Raji (cell line): Measurements from ENCODE around the gene LRIF1.

Source experiments
- POLR2A ChIP-seq: IDR thresholded peaks from 2 replicates; pipeline ENCODE4 v1.6.1; 2011; ENCODE audit warnings: low read depth, low read length, control low read depth; ENCODE audit not compliant: insufficient read depth

LRIF1 gene, protein sequence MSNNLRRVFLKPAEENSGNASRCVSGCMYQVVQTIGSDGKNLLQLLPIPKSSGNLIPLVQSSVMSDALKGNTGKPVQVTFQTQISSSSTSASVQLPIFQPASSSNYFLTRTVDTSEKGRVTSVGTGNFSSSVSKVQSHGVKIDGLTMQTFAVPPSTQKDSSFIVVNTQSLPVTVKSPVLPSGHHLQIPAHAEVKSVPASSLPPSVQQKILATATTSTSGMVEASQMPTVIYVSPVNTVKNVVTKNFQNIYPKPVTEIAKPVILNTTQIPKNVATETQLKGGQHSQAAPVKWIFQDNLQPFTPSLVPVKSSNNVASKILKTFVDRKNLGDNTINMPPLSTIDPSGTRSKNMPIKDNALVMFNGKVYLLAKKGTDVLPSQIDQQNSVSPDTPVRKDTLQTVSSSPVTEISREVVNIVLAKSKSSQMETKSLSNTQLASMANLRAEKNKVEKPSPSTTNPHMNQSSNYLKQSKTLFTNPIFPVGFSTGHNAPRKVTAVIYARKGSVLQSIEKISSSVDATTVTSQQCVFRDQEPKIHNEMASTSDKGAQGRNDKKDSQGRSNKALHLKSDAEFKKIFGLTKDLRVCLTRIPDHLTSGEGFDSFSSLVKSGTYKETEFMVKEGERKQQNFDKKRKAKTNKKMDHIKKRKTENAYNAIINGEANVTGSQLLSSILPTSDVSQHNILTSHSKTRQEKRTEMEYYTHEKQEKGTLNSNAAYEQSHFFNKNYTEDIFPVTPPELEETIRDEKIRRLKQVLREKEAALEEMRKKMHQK

DNA sequence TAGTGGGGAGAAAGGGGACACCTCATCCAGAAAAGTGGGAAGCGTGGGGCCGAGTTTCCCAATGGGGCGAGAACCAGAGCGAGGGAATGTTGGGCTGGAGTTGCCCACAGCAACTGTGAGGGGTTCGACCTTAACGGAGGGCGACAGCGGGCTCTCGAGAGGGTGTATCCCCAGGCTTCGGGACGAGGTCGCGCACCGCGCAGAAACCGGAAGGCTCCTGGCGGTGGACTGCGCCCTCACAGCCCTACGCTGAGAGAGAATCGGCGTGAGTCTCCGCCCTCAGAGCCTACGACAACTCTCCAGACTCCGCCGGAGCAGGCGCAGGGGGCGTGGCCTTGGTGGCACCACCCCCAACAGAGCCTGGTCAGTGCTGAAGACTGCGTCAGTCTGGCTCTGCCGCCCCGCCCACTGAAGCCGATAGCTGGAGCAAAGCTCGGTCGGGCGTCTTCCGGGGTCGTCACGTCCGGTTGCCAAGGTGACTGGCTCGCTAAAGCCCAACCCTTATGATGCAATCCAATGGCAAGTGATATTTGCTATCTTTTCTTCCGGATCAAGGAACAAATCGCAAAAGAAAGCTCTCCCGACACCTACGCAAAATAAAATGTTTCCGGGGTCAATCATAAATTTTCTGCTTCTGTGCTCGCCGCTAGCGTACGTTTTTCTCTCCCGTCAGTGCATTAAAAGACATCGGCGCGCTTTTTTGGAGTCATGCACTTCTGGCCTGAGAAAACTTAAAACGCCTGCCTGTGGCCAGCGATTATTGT is at the start of gene LRIF1:
LRIF1 (minus strand) TSS at position 232 of the 764 bp plus-strand sequence. CDS start 234 bp downstream, outside the sequence.
- TF ChIP-seq POLR2A = peak; percentile 98

DNA sequence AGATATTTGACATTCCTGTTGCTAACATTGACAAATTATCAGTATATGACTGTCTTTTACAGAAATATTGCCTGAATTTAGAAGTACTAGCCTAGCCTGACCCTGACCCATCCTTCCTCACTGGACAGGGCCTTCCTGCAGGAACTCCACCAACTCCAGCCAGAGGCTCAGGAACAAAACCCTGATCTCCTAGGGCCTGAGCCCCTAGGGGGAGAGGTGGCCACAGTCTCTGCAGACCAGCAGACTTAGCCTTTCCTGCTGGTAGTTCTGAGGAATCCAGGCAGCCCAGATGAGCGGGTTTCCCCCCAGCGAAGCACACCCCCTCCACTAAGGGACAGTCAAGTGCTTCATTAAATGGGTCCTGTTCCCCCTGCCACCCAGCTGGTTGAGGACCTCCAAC is 44.3 kb upstream of the LRIF1 start:
- TF ChIP-seq POLR2A = no peak

DNA sequence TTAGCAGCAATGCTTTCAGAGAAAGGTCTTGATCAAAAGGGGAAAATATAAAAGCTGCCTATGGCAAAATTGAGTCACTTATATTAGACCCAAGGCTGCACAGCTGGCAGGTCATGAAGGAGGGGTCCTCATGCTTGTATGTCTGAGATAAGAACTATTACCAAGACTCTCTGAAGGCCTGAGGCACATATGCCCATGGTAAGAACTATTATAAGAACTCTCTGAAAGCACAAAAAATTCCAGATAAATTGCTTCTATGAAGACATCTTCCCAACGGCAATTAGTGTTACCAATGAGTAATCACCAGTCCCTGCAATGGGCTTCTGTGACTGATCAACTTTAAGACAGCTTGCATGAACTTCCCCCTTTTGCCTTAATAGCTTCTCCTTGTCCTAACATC is 42.8 kb upstream of the LRIF1 start:
- no peak for TF ChIP-seq POLR2A

DNA sequence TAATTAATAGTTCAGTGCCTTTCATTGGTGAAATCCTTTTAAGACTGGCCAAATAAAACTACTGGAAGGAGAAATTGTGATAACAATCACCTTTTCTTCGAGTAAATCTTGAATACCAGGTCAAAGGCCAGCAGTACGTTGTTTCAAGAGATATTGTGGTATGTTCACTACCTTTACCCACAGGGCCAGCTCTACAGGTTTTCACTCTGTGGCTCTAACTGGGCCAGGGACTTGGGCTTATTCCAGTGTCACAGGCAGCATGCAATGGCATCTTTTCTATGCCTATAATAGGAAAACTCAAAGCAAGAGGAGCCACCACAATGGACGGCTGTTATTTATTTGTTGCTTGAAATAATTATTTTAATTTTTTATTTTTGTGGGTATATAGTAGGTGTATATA is 26.8 kb upstream of the LRIF1 start:
- TF ChIP-seq POLR2A = no peak

DNA sequence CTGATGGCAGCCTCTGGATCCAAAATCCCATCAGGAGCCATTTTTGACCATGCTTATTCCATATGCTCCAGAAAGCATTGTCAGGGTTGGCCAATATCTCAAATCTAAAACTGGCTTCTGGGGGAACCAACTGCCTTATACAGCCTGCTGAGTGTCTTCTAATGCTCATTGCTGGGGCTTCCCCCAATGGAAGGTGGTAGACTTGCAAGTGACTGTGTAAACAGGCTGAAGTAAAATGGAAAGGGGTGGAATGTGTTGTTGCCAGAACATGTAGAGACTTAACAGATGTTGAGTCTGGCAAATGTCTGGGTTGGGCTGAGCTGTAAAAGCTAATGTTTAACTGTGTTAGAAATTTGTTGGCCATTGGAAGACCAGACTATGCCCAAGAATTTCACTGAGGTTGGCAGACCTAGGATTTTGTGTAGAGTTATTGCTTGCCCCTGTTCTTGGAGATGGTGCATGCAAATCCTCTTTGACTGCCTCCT is 22.7 kb upstream of the LRIF1 start:
- no peak for TF ChIP-seq POLR2A

DNA sequence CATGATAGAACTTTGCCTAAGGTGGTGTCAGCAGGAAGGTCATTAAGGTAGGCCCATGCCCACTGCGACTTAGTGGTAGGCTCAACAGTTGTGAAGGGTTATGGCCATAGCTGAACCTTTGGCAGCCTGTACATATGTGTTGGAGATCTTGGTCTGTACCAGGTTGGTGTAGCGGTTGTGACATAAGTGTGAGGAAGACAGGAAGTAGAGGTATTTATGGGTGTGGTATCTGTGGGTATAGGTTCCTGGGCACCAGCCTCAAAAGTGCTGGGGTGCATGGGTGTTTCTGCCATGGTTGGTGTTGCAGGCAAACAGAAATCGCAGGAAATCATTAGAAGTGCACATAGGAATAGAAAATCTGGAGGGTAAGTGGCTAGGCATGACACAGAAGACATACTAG is 18.6 kb upstream of the LRIF1 start:
- no peak for TF ChIP-seq POLR2A

DNA sequence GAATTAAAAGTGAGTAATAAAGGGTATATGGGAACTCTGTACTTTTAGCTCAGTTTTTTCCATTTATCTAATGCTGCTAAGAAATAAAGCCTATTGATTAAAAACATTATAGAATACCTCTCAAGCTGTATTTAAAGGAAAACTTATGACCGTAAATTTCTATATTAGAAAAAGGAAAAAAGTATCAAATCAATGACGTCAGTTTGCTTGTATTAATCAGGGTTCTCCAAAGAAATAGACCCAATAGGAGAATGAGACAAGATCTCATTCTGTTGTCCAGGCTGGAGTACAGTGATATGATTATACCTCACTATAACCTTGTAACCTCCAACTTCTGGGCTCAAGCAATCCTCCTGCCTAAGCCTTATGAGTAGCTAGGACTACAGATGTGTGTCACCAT is 15.4 kb upstream of the LRIF1 start:
- TF ChIP-seq POLR2A = no peak

DNA sequence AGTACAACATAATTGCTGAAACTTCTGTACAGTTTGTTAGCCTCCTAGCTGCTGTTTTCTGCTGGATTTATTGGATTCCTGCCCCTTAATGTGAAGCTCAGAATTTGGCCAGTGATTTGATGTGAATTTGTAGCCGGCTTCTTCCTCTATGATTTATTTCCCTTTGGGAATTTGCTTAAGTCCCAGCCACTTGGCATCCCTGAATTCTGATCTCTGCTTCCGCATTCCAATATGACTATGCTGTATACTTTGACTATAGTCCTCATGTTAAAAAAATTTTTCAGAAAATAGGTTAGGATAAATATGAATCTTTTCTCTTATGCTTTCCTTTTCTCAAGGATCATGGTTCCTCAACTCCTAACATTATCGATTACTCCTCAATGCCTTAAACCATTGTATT is 12.4 kb upstream of the LRIF1 start:
- TF ChIP-seq POLR2A = no peak

DNA sequence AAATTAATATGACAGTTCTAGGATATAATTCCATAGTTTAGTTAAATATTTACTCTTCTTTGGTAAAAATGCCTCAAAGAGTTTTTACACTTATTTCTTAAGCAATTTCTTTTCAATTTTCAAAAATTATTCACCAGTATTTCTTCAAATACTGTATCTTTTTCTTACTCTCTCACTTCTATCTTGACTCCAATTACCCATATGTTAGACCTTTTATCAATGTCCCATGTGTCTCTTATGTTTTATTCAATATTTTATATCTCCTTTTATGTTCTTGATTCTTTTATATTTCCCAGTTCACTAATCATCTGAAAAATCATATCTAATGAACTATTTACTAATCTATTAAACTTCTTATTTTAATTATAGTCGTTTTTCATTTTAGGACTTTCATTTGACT is 11.5 kb upstream of the LRIF1 start:
- TF ChIP-seq POLR2A = no peak

DNA sequence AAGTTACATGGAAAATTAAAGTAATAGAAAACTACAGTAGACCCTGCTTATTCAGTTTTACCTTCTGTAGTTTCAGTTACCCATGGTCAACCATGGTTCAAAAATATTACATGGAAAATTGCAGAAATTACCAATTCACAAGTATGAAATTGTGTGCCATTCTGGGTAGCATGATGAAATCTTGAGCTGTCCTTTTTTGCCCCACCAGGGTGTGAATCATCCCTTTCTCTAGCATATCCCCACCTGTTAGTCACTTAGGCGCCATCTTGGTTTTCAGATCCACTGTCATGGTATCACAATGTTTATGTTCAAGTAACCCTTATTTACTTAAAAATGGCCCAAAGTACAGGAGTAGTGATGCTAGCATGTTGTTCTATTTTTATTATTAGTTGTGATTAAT is 3.5 kb upstream of the LRIF1 start:
- TF ChIP-seq POLR2A = no peak

DNA sequence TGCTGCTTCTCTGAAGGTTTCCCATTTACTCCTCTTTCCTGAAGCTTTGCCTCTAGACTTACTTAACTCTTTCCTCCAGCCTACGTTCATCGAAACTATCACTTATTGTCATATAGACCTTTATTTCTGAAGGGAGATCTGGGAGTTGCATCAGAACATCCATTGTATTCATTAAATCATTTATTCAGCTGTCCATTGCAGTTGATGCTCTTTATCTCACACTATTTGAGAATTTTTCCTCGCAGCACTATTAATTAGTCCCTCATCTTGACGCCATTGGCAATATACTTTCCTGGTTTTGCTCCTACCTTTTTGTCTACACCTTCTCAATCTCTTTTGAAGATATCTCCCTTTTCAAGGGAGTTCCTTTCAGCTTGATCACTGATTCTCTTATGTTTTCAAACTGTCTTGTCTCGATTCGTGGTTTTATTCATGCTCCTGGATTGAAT is 757 bp upstream of the LRIF1 start:
- no peak for TF ChIP-seq POLR2A

DNA sequence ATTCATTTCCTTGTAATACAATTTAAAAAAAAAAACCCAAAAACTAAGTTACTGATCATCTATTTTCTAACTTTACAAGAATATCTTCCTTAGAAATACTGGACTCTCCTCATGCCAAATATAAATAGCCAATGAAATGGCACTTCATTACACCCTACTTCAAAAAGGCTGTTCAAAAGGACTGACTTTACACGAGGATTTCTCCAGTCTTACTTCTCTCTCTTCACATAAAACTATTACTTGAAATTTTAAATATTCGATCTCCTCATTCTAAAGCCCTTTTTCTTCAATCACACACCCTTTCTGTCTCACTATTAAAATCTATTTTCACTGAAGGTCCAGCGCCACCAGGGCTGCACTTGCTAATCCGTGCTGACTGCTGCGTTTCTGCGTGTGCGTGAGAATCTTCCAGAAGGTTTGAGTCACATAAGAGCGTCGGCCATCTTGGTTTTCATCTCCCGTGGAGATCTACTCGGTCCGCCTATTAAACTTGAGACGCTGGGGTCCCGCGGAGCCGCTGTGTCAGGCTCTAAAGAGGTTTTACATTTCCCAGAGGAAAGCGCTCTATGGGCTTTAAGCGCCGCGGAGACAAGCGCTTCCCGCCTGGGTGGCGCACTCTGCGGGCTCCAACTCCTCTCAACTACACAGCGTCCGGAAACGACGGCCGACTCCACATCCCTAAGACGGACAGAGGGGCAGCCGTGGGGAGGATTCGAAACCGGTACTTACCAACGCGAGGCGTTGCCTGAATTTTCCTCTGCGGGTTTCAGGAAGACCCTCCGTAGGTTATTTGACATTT is 631 bp downstream of the LRIF1 start:
- TF ChIP-seq POLR2A = no peak

DNA sequence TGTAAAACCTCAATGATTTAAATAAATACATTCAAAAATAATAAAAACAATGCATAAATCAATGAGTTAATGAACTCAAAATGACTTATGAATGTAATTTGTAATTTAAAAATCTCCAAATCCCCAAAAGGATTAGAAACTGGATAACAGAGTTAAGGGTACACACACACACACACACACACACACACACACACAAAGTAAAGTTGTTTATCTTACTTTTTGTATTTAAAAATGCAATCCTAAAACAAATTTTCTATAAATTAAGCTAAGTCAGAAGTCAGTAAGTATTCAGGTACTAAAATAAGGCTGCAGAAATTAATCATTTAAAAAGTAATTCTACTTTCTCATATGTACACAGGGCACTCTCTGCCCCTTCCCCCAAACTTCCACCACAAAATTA is 1.8 kb downstream of the LRIF1 start:
- no peak for TF ChIP-seq POLR2A

DNA sequence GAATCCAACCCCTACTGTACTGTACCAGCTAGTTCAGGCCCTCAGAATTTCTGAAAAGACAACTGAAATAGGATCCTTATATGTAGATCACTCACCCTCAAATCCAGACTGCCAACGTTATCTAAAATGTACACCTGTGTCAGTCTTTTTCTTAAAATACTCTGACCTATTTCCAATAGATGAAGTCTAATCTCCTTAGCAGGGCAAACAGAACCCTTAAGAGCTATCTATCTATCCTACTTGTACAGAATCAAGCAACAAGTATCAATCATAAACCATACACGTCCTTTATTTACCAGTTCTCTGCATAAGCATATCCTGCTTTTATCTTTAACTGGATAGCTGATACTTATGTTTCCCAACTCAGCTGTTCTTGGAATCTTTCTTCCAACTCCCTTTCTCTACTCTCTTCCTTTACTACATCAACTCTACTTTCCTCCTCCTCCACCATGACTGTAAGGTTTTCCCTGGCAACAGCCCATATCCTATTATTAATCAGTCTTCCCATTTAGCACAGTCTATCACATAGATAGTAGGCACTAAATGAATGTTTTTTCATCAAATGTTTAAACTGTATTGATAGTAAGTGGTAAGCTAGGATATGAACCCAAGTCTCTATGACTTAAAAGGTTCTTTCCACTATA is 2.8 kb downstream of the LRIF1 start:
- no peak for TF ChIP-seq POLR2A
